TTC549 (cell line): ENCODE measurements around the gene ADCY7.

Source experiments
- FAIRE-seq: peaks from 2 replicates; lab custom pipeline; 2012; peaks lifted over from hg19 to GRCh38; lab: Jason Lieb, UNC

Gene ADCY7

GRCh38 chr16:50299508-50300105, 33.3 kb downstream of the ADCY7 start:
- no peak for FAIRE-seq

- FAIRE-seq = no peak
Measured at GRCh38 chr16:50300942-50301625, 34.7 kb downstream of the ADCY7 start.

- FAIRE-seq = no peak
Measured at GRCh38 chr16:50301626-50302471, 35.5 kb downstream of the ADCY7 start.

- no peak for FAIRE-seq
Measured at GRCh38 chr16:50302472-50303005, 36.2 kb downstream of the ADCY7 start.

GRCh38 chr16:50303041-50303604, 36.8 kb downstream of the ADCY7 start:
- FAIRE-seq = no peak

- no peak for FAIRE-seq
Measured at GRCh38 chr16:50303605-50304466, 37.5 kb downstream of the ADCY7 start.

GRCh38 chr16:50304467-50305440, 38.4 kb downstream of the ADCY7 start:
- FAIRE-seq = no peak

GRCh38 chr16:50305441-50306061, 39.2 kb downstream of the ADCY7 start:
- FAIRE-seq = no peak

GRCh38 chr16:50306287-50306686, 39.9 kb downstream of the ADCY7 start:
- FAIRE-seq = no peak

- no peak for FAIRE-seq
Measured at GRCh38 chr16:50308237-50308965, 42.0 kb downstream of the ADCY7 start.

- FAIRE-seq = no peak
Measured at GRCh38 chr16:50309156-50309526, 42.8 kb downstream of the ADCY7 start.

GRCh38 chr16:50309527-50310307, 43.4 kb downstream of the ADCY7 start:
- FAIRE-seq = no peak

- no peak for FAIRE-seq
Measured at GRCh38 chr16:50310308-50311133, 44.2 kb downstream of the ADCY7 start.

- FAIRE-seq = no peak
Measured at GRCh38 chr16:50311134-50311528, 44.8 kb downstream of the ADCY7 start.

- no peak for FAIRE-seq
Measured at GRCh38 chr16:50311891-50312501, 45.6 kb downstream of the ADCY7 start.

- no peak for FAIRE-seq
Measured at GRCh38 chr16:50313596-50314478, 47.5 kb downstream of the ADCY7 start.
